ENCODE data around the gene CUTC. TPM values are rescaled to one million over a fixed set of nuclear protein-coding genes. Genes with fewer than 3 reads are reported as not detected.
"Not testable (repeated sequence)": the region's sequence is repeated elsewhere in the genome, so short reads cannot be mapped to it uniquely, and the experiment has no call there.

CUTC gene, protein sequence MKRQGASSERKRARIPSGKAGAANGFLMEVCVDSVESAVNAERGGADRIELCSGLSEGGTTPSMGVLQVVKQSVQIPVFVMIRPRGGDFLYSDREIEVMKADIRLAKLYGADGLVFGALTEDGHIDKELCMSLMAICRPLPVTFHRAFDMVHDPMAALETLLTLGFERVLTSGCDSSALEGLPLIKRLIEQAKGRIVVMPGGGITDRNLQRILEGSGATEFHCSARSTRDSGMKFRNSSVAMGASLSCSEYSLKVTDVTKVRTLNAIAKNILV
- 19.3 TPM for polyA plus RNA-seq (2013, experiment 1 of 2; ENCODE audit: insufficient read length)
- polyA plus RNA-seq (2013, experiment 2 of 2; ENCODE audit: insufficient read length), result 12.7 TPM

DNA sequence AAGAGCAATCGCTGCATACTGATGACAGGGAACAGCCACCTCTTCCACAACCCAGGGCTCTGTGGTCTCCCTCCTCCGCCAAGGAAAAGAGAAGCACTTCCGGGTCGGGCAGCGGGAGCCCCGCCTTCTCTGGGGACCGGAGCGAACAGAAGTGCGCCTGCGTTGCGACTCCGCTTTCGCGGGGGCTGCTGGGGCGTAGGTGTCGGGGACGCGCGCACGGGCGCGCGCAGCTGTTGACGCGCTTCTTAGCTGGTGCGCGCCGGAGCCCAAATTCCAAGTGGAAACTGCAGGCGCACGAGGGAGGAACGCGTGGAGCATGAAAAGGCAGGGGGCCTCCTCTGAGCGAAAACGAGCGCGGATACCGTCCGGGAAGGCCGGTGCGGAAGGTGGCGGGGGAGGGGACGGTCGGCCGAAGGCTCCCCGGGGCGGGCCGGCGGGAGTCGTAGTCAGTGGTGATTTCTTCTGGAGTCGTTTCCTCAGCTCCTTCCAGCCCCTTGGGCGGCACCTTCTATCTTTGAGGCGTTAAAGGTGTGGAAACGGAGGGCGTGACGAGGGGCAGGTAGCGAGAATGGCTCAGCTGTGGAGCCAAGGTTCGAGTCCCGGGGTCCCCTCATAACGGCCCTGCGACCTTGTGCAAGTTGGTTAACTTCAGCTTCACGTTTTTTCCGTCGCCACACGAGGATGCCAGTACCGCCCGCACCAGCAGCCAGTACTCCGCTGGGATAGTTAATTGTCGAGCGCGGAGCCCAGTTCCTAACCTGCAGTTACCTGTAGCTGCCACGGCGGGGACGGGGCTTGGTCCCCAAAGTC is at the start of gene CUTC, which contains the start of gene COX15:
Gene CUTC (plus strand): TSS at position 202 of the 810 bp plus-strand sequence. CDS start 115 bp downstream, at position 317.
Gene COX15 (minus strand): TSS at position 95 of the 810 bp plus-strand sequence. CDS start 78 bp downstream, at position 17.
- peak; percentile 95 for DNase-seq

DNA sequence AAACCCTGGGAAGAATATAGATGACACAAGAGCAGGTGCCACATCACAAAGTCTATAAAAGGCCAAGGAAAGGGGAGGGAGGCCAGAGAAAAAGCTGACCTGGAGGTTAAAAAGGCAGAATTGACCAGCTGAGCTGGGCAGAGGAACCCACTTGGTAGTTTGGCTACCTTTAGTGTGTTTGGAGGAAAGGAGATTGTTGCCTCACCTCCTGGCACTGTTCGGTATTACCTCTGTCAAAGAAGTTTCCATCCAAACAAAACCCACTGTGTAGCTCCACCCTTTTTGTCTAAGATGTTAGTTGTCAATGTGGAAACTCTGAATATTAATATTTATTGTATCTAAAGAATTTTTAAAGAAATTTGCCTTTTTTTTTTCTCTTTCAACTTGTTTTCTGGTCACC is 49.3 kb upstream of the CUTC start:
- DNase-seq, result no peak

DNA sequence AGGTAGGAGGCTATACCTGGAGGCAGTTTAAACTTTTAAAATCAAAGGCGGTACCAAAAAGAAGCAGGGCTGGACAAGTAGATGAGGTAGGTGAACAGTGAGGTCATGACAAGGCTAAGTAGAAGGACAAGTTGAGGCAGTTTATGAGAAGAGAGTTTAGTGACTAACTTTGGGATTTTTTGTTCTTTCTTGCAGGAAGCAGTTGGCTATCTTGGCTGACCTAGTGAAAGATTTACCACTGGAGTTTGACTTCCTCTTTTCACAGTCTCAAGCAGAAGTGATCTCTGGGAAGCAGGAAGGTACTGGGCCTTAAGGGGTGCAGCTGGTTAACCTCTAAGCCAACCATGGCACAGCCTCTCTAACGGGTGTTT is 46.5 kb upstream of the CUTC start:
- no peak for DNase-seq

DNA sequence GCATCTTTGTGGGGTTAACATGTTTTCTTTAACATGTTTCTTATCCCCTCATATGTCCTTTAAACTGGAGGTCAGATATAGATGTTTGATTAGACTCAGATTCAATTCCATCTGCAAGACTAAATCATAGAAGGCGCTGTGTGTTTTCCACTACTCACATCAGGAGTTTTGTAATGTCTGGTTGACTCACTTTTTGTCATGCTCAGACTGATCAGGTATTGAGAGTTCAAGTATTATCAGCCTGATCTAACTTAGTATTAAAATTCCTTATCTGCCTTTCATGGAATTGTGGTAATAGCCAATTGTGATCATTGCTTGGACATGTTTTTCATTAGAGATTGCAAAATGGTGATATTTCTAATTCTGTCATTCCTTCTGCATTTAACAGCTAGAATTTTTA is 42.6 kb upstream of the CUTC start:
- DNase-seq, result no peak

DNA sequence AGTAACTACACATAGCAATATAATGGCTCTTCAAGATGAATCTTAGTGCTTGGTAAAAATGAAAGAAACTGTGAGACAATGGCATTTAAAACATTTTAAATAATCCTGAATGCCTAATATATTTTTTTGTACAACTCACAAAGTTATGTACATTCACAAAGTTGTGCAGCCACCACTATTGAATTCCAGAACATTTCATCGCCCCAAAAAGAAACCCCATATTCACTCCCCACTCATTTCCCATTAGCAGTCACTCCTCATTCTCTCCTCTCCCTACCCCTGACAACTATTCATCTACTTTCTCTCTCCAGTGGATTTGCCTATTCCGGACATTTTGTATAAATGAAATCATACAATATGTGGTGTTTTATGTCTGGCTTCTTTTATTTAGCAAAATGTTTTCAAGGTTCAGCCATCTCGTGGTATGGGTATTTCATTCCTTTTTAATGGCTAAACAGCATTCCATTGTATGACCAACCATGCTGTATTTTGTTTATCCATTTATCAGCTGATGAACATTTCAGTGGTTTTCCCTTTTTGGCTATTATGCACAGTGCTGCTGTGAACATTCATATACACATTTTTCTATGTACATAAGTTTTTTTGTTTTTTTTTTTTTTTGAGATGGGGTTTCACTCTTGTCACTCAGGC is 38.0 kb upstream of the CUTC start:
- peak; percentile 94 for DNase-seq

DNA sequence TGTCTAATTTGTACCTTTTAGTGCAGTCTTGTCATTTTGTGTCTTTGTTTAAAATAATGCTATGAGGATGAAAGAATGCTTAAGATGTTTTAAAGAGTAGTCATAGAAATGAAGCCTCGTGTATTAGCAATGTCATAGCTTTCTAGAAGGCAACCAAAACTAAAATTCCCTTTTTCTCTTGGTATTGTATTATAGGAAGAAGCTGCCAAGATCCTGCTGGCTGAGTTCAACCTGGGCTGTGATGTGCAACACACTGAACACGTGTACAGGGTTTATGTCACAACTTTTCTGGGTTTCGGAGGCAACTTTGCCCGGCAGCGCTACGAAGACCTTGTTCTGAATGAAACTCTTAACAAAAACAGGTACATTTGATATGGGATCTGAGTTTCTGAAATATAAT is 36.3 kb upstream of the CUTC start:
- peak; percentile 53 for DNase-seq

DNA sequence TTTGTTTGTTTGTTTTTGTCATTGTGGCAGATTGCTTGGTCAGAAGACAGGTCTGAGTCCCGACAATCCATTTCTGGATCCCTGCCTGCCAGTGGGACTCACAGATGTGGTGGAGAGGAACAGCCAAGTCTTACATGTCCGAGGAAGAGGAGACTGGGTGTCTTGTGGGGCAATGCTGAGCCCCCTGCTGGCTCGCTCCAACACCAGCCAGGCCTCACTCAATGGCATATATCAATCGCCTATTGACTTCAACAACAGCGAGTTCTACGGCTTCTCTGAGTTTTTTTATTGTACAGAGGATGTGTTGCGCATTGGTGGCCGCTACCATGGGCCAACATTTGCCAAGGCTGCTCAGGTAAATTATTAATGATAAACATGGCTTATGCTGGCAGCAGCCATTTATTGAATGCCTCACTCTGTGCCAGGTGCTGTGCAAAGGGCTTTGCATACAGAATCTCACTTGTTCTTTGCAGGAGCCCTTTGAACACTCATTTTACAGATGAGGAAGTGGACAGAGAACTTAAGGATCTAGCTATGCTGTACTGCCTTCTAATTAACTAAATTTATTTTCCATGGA is 33.4 kb upstream of the CUTC start:
- no peak for DNase-seq

DNA sequence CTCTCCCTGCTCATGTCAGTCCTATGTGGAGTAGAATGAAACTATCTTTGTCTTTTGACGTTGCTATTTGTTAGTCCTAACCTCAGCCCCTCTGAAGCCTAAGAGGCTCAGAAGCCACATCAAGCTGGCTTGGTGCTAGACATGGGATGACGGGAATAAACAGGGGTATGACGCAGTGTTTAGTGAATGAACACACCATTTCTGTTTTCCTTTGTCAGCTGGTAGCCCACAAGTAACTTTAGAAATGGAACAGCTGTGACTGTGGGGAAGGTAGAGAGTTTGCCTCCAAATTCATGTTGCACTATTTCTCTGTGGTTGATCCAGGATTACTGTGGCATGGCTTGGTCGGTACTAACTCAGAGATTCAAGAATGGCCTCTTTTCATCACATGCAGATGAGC is 31.4 kb upstream of the CUTC start:
- no peak for DNase-seq

DNA sequence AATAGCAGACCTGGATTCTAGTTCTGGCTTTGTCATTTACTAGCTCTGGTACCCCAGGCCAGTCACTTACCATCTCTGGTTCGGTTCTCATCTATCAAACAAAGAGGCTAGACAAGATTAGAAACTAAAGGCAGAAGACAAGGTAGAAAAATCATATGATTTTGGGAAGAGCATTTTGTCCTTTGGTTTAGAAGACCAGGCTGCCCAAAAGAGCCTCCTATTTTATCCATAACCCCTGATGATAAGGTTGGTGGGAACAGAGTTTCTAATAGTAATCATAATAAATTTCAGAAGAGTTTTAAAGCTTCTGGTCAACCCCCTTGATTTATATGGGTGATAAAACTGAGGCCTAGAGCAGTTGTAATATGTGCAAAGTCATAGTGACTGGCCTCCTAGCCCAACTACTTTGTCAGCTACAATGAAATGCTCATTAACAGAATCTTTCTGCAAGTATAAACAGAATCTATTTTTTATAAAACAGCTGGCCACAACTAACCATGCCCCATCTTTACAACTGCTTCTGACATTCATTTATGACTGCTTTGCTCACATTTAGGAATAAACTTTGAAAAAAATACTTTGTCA is 23.5 kb upstream of the CUTC start:
- DNase-seq, result no peak

DNA sequence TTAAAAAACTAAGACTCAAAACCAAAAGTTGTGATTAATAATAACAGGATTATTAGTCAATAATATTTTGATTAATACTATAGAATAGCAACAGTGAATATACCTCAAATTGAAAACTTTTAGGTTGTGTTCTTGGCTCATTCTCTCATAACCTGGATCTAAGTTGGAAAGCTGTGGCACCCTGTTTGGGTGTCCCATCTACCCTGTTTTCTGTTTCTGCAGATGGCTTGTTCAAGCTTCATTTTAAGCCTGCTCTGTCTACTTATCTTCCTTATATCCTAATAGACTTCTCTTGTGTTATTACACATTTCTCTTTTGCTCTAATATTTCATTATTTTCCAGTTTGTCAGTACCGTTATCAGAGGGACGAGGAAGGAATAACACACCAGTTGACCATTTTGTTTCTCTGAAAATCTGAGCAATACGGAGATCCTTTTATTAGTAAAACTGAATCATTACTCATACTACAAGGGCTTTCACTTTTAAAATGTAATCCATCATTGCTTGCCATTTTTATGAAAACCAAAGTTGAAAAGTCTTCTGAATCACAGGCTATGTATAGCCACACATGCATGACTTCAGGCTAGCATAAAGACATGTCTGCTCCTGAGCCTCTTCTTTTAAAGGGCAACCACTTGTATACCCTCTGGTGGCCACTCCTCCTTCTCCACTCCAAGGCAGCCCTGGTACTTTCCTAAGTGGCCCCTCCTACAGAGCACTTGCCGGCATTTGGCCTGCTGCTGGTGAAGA is 22.4 kb upstream of the CUTC start:
- peak; percentile 43 for DNase-seq

DNA sequence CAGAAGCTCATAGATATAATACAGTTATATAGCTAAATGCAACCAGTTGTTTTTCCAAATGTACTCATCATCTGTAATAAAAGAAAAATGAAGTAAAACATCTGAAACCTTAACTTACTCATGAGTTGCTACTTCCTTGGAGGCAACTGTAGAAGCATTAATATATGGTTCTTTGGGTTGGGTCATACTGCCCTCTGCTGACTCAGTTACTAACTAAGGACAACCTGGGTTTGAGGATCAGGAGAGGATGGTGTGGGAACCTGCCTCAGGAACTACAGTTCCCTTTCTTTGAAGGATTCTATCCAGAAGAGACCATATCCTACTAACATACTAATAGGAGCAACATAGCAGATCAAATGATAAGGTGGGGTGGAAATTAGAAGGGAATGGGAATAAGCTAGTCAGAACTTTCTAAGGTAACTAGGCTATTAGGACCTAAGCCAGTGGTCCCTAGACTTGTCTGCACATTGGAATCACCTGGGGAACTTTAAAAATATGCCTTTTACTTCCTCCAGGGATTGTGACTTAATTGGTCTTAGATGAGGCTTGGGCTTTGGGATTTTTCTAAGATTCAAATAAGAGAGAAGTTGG is 20.8 kb upstream of the CUTC start:
- peak; percentile 69 for DNase-seq

DNA sequence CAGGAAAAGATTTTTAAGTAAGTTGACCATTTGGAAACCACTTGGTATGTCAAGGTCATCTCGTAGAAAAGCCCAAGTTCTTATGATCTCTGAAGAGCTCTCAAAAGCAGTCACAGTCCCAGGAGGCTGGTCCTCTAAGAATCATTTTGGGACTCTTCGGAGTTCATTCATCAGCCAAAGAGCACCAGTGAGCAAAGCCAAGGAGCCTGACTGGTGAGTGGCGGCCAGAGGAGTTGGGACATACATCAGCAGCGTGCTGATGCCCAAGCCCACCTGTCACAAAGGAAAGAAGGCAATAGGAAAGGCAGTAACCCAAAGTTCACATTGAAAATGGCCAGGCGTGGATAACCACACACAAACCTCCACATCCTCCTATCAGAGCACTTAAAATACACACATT is 17.6 kb upstream of the CUTC start:
- DNase-seq, result no peak

DNA sequence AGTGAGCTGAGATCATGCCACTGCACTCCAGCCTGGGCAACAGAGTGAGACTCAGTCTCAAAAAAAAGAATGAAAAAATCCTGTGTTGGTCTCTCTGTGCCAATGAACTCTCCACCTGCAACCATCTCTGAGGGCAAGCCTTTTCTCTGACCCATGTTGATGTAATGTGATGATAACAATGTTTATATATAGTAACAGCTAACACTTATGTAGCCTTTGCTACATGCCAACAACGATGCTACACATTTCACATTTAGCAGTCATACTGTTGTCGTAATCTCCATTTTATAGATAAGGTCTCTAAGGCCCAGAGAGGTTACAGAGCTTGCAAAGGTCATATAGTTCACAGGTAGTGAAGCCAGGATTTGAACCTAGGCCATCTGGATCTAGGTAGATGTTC is 11.6 kb upstream of the CUTC start:
- DNase-seq, result no peak

DNA sequence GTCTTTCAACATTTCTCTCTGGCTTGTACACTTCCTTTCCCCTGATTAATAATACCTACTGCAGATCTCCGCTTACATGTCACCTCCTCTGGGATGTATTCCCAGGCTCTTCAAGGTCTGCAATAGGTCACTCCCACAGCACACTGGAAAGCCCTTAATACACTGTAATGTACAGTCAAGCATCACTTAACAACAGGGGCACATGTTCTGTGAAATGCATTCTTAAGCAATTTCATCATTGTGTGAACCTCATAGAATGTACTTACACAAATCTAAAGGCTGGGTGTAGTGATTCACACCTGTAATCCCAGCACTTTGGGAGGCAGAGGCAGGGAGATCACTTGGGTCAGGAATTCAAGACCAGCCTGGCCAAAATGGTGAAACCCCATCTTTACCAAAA is 2.0 kb upstream of the CUTC start:
- DNase-seq, result no peak

DNA sequence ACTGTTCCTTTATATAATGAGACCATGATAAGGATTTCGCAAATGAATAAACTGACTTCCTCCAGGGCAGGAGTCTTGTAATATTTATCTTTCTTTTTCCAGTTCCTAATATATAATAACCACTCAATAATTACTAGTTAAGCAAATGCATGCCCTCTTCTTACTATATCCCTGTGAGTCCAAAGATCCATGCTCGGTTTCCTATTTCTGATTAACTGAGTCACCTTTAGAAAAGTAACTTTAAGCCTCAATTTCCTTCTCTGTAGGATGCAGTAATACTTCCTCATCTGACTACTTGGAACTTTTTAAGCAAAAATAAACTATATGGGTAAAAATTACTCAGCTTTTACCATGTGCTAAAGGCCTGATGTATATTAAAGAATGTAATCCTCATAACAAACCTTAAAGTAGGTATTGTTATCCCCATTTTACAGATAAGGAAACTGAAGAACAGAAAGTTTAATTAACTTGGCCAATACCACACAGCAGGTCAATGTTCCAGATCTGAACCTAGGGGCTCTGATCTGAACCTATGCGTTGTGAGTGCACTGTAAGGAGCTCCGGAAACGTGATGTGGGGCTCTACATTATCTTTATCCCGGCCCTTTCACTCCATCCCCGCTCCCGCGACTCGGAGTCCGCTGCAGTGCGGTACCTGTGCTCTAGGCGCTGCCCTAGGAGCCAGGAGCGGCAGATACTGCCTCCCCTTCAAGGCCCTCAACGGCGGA is 565 bp upstream of the CUTC start:
- DNase-seq, result no peak

DNA sequence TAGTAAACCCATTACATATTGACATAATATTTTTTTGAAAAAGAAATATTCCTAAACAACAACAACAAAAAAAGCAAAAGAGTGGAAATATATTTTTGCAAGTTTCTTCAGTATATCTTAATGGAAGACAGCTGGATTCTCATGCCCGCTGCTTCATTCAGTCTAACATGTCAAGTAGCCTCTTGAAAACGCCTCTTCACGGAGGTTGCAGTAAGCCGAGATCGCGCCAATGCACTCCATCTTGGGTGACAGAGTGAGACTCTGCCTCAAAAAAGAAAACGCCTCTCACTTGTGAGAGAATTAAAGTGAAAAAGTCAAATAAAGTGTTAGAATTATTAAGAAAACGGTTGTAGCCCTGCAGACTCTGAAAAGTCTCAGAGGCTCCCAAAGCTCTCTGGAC is 1.3 kb downstream of the CUTC start:
- no peak for DNase-seq

DNA sequence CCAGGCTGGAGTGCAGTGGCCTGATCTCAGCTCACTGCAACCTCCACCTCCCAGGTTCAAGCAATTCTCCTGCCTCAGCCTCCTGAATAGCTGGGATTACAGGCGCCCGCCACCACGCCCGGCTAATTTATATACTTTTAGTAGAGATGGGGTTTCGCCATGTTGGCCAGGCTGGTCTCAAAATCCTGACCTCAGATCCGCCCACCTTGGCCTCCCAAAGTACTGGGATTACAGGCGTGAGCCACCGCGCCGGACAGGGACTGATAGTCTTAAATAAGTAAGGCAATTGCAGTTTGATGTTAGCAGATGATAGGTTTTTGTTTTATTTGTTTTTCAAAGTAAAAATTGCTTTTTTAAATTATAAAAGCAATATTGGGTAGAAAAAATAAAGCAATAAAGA is 2.1 kb downstream of the CUTC start:
- not testable (repeated sequence) for DNase-seq

DNA sequence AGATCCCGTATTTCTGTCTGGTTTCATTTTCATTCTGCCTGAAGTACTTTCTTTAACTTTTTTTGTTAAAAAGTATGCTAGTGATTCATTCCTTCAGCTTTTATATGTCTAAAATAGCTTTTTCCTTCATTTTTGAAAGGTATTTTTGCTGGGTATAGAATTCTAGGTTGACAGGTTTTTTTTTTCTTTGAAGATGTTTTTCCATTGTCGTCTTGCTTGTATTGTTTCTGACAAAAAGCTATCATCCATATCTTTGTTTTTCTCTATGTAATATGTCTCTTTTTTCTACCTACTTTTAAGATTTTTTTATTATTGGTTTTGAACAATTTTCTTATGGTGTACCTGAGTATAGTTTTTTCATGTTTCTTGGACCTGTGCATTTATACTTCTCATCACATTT is 8.2 kb downstream of the CUTC start:
- DNase-seq, result no peak

DNA sequence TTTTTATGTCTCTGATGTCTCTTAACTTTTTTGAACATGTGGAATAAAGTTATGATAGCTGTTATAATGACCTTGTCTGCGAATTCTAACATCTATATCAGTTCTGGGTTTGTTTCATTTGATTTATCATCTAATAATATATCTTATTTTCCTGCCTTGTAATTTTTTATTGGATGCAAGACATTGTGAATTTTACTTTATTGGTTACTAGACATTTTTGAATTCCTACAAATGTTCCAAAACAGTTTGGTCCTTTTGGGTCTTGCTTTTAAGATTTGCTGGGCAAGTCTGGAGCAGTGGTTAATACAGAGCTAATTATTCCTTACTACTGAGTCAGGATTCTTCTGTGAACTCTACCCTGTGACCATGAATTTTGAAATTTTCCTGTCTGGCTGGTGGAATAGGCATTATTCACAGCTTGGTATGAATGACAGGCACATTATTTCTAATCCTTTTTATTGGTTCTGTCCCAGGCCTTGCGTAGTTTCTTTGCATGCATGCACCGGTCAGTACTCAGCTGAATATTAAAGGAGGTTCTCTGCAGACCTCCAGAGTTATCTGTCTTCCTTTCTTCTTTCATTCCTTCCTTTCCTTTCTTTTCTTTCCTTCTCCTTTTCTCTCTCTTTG is 9.0 kb downstream of the CUTC start:
- DNase-seq, result no peak

DNA sequence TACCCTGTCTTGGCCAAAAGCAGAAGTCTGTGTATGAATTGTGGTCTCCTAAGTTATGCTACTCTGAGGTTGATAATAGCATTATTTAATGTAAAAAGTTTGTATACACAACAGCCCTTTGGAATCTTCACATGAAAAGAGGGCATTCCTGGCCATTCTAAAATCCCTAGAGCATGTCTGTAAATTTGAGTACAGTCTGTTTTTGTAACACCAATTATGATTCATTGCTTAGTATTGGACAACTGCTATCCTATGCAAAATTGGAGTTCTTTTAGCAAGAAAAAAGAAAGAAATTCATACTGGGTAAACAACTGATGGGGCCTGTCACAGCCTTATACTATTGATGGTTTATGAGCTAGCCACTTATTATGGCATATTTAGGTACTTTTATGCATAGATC is 10.2 kb downstream of the CUTC start:
- peak; percentile 63 for DNase-seq
